Measurements from ENCODE around the gene COL6A3. TPM values are rescaled to one million over a fixed set of nuclear protein-coding genes. Genes with fewer than 3 reads are reported as not detected.

Gene COL6A3
- total RNA-seq, 1 donor from 2014 or later = 124 TPM

GRCh38 chr2:237344942-237345341, 69.0 kb downstream of the COL6A3 start:
- H3K27me3 ChIP-seq (ENCODE audit: control insufficient read depth, insufficient read depth, low read length) = no peaks in the 10 kb centered on the region
- H3K4me3 ChIP-seq (ENCODE audit: low read depth, low read length) = no peak overlapping the region
- TF ChIP-seq CTCF (IDR thresholded peaks at IDR 0.05; ENCODE audit: insufficient read depth, low read length, poor library complexity, severe bottlenecking) = no peak
- H3K36me3 ChIP-seq (ENCODE audit: control insufficient read depth, insufficient read depth, low read length) = no peaks in the 10 kb centered on the region
- DNase-seq (ENCODE audit: low read depth) = no peak

GRCh38 chr2:237343993-237344392, 70.0 kb downstream of the COL6A3 start:
- Histone ChIP-seq H3K4me3 (ENCODE audit: low read depth, low read length) (no peak overlapping the region), H3K27me3 (ENCODE audit: control insufficient read depth, insufficient read depth, low read length) (no peaks in the 10 kb centered on the region), H3K36me3 (ENCODE audit: control insufficient read depth, insufficient read depth, low read length) (no peaks in the 10 kb centered on the region)
- DNase-seq (ENCODE audit: low read depth) = no peak
- TF ChIP-seq CTCF (IDR thresholded peaks at IDR 0.05; ENCODE audit: insufficient read depth, low read length, poor library complexity, severe bottlenecking) = no peak

GRCh38 chr2:237341872-237342271, 72.1 kb downstream of the COL6A3 start:
- no peak for DNase-seq (ENCODE audit: low read depth)

GRCh38 chr2:237337586-237337985, 76.4 kb downstream of the COL6A3 start:
- Histone ChIP-seq H3K27me3 (ENCODE audit: control insufficient read depth, insufficient read depth, low read length) (no peaks in the 10 kb centered on the region), H3K4me3 (ENCODE audit: low read depth, low read length) (no peak overlapping the region), H3K36me3 (ENCODE audit: control insufficient read depth, insufficient read depth, low read length) (no peaks in the 10 kb centered on the region)
- no peak for TF ChIP-seq CTCF (IDR thresholded peaks at IDR 0.05; ENCODE audit: insufficient read depth, low read length, poor library complexity, severe bottlenecking)
- DNase-seq (ENCODE audit: low read depth) = no peak

More at GRCh38 chr2:237341872-237342271, 72.1 kb downstream of the COL6A3 start:
- Histone ChIP-seq H3K27me3 (ENCODE audit: control insufficient read depth, insufficient read depth, low read length) (no peaks in the 10 kb centered on the region), H3K4me3 (ENCODE audit: low read depth, low read length) (no peak overlapping the region), H3K36me3 (ENCODE audit: control insufficient read depth, insufficient read depth, low read length) (no peaks in the 10 kb centered on the region)
- TF ChIP-seq CTCF (IDR thresholded peaks at IDR 0.05; ENCODE audit: insufficient read depth, low read length, poor library complexity, severe bottlenecking) = no peak

GRCh38 chr2:237336131-237336530, 77.8 kb downstream of the COL6A3 start:
- no peak for TF ChIP-seq CTCF (IDR thresholded peaks at IDR 0.05; ENCODE audit: insufficient read depth, low read length, poor library complexity, severe bottlenecking)
- Histone ChIP-seq H3K36me3 (ENCODE audit: control insufficient read depth, insufficient read depth, low read length) (no peaks in the 10 kb centered on the region), H3K4me3 (ENCODE audit: low read depth, low read length) (no peak overlapping the region), H3K27me3 (ENCODE audit: control insufficient read depth, insufficient read depth, low read length) (no peaks in the 10 kb centered on the region)
- no peak for DNase-seq (ENCODE audit: low read depth)

- Histone ChIP-seq H3K27me3 (ENCODE audit: control insufficient read depth, insufficient read depth, low read length) (no peaks in the 10 kb centered on the region), H3K4me3 (ENCODE audit: low read depth, low read length) (no peak overlapping the region), H3K36me3 (ENCODE audit: control insufficient read depth, insufficient read depth, low read length) (no peaks in the 10 kb centered on the region)
- no peak for TF ChIP-seq CTCF (IDR thresholded peaks at IDR 0.05; ENCODE audit: insufficient read depth, low read length, poor library complexity, severe bottlenecking)
- DNase-seq (ENCODE audit: low read depth) = no peak
Measured at GRCh38 chr2:237333748-237334147, 80.2 kb downstream of the COL6A3 start.
